SK-N-SH (cell line): ENCODE data around the gene ABHD15. TPM values are rescaled to one million over a fixed set of nuclear protein-coding genes. Genes with fewer than 3 reads are reported as not detected.

Experiments used
- CTCF ChIA-PET: fragments of 300-600, 350-600 bp; formaldehyde crosslinking; extraction: SDS; loops from one replicate; lab custom pipeline; 2021; lab: Yijun Ruan, JAX
- POLR2A ChIA-PET: fragments of 350-600 bp; sonication (Branson Sonifier 250); formaldehyde crosslinking; extraction: SDS; loops from one replicate; lab custom pipeline; 2020; ENCODE audit warnings: antibody characterized with exemption, inconsistent platforms; lab: Yijun Ruan, JAX
- DNase-seq: peaks from one replicate; pipeline ENCODE4 v3.0.0; 2012
- H2AFZ ChIP-seq: fragments of 200-600 bp; sonication (generic); 2 replicates; pipeline ENCODE4 v1.8.1; 2016; ENCODE audit warnings: antibody characterized with exemption, mild to moderate bottlenecking, low read depth
- H3F3A ChIP-seq: fragments of 200-600 bp; sonication (generic); replicated peaks from 2 replicates; pipeline ENCODE3; 2016; ENCODE audit warnings: antibody characterized with exemption, mild to moderate bottlenecking; ENCODE audit not compliant: insufficient read depth
- H3K27ac ChIP-seq, 2 experiments: fragments of 200-500 bp in 1 of 2; fragments of 200-600 bp in 1 of 2; sonication (Bioruptor generic) in 1 of 2; sonication (generic), shearing (Covaris generic) in 1 of 2; 2 replicates each; pipeline versions ENCODE4 v1.5.1 to v1.6.1; 2014 to 2016; ENCODE audit warnings: low read depth in 2 of 2, inconsistent platforms in 1 of 2, low read length in 1 of 2, mild to moderate bottlenecking in 1 of 2, mixed read lengths in 1 of 2
- H3K27me3 ChIP-seq: fragments of 200-600 bp; sonication (generic), shearing (Covaris generic); 2 replicates; pipeline ENCODE4 v1.6.1; 2016; ENCODE audit warnings: mixed run types; ENCODE audit not compliant: insufficient read depth
- H3K36me3 ChIP-seq, 2 experiments: fragments of 200-500 bp in 1 of 2; fragments of 200-600 bp in 1 of 2; sonication (Bioruptor generic) in 1 of 2; sonication (generic) in 1 of 2; replicated peaks in 1 of 2; 2 replicates each; pipeline versions ENCODE3 to v1.5.1; 2014 to 2016; ENCODE audit warnings: low read length in 1 of 2, mild to moderate bottlenecking in 1 of 2; ENCODE audit not compliant: insufficient read depth in 2 of 2, control insufficient read depth in 1 of 2
- H3K4me1 ChIP-seq, 2 experiments: fragments of 200-500 bp in 1 of 2; fragments of 200-600 bp in 1 of 2; sonication (Bioruptor generic) in 1 of 2; sonication (generic), shearing (Covaris generic) in 1 of 2; 2 replicates each; pipeline versions ENCODE4 v1.5.1 to v1.6.1; 2014 to 2016; ENCODE audit warnings: low read depth in 1 of 2, low read length in 1 of 2, mixed run types in 1 of 2; ENCODE audit not compliant: insufficient read depth in 2 of 2, control insufficient read depth in 1 of 2
- H3K4me2 ChIP-seq: fragments of 200-600 bp; sonication (generic), shearing (Covaris generic); 2 replicates; pipeline ENCODE4 v1.6.1; 2017; ENCODE audit warnings: mixed run types
- H3K4me3 ChIP-seq, 2 experiments: fragments of 200-500 bp in 1 of 2; fragments of 200-600 bp in 1 of 2; sonication (Bioruptor generic) in 1 of 2; sonication (generic), shearing (Covaris generic) in 1 of 2; 2 replicates each; pipeline versions ENCODE4 v1.5.1 to v1.8.1; 2014 to 2016; ENCODE audit warnings: low read depth in 2 of 2, inconsistent platforms in 1 of 2, low read length in 1 of 2, mild to moderate bottlenecking in 1 of 2, mixed read lengths in 1 of 2, moderate library complexity in 1 of 2
- H3K79me2 ChIP-seq: fragments of 200-600 bp; sonication (generic); 2 replicates; pipeline ENCODE4 v1.8.1; 2017; ENCODE audit warnings: mild to moderate bottlenecking; ENCODE audit not compliant: insufficient read depth
- H3K9ac ChIP-seq: fragments of 200-600 bp; sonication (generic); 2 replicates; pipeline ENCODE4 v1.6.1; 2017; ENCODE audit warnings: mixed run types
- H3K9me2 ChIP-seq: fragments of 200-600 bp; sonication (generic); 2 replicates; pipeline ENCODE4 v1.6.1; 2017; ENCODE audit warnings: mixed run types
- H3K9me3 ChIP-seq: fragments of 200-600 bp; sonication (generic); 2 replicates; pipeline ENCODE4 v1.6.1; 2017; ENCODE audit warnings: mixed run types, mild to moderate bottlenecking, moderate library complexity
- H4K20me1 ChIP-seq: fragments of 200-600 bp; sonication (generic); 2 replicates; pipeline ENCODE4 v1.6.1; 2017; ENCODE audit warnings: mild to moderate bottlenecking, mixed run types; ENCODE audit not compliant: insufficient read depth
- CHD2 ChIP-seq: fragments of 150-350 bp; IDR thresholded peaks from 2 replicates; pipeline ENCODE4 v1.6.1; 2018; ENCODE audit warnings: low read length; ENCODE audit not compliant: partially characterized antibody
- EZH2phosphoT487 ChIP-seq: fragments of 200-600 bp; sonication (generic); IDR thresholded peaks from 2 replicates; pipeline ENCODE4 v1.6.1; 2017; ENCODE audit warnings: low read depth, mixed run types, mild to moderate bottlenecking, antibody characterized with exemption, moderate library complexity, borderline replicate concordance
- JUND ChIP-seq: IDR thresholded peaks from 2 replicates; pipeline ENCODE4 v1.4.0; 2012
- NRF1 ChIP-seq: IDR thresholded peaks from 2 replicates; pipeline ENCODE4 v1.6.1; 2012; ENCODE audit warnings: low read depth, mild to moderate bottlenecking, low read length
- PBX3 ChIP-seq: IDR thresholded peaks from 2 replicates; pipeline ENCODE4; 2012
- RFX5 ChIP-seq: IDR thresholded peaks from 2 replicates; pipeline ENCODE4 v1.6.1; 2012; ENCODE audit warnings: mild to moderate bottlenecking, improper control_type of control experiment, low read length
- RXRA ChIP-seq: IDR thresholded peaks from 2 replicates; pipeline ENCODE4 v1.4.0; 2012; ENCODE audit warnings: low read depth, mild to moderate bottlenecking, borderline replicate concordance
- TAF1 ChIP-seq: IDR thresholded peaks from 2 replicates; pipeline ENCODE4 v1.6.1; 2012; ENCODE audit warnings: low read depth, mild to moderate bottlenecking, low read length, moderate library complexity, borderline replicate concordance
- TEAD4 ChIP-seq: IDR thresholded peaks from 2 replicates; pipeline ENCODE4 v1.4.0; 2012; ENCODE audit warnings: mild to moderate bottlenecking, borderline replicate concordance; ENCODE audit not compliant: insufficient read depth
- USF1 ChIP-seq: IDR thresholded peaks from 2 replicates; pipeline ENCODE4 v1.4.0; 2012; ENCODE audit warnings: low read depth, borderline replicate concordance
- USF2 ChIP-seq: fragments of 150-350 bp; IDR thresholded peaks from 2 replicates; pipeline ENCODE4 v1.6.1; 2017; ENCODE audit warnings: antibody characterized with exemption, low read length, low read depth, borderline replicate concordance
- YY1 ChIP-seq: IDR thresholded peaks from 2 replicates; pipeline ENCODE4 v1.4.0; 2012; ENCODE audit warnings: low read depth, mild to moderate bottlenecking
- WGBS: methylation state at CpG from one replicate; pipeline ENCODE4 v1.1.6; 2017; ENCODE audit warnings: low lambda C conversion rate; 5-methylcytosine and 5-hydroxymethylcytosine counted together
- polyA plus RNA-seq, 3 experiments: library from polyadenylated mRNA; depleted of rRNA; stranded (reverse); fragments of >200 nt; gene quantifications; 2 replicates each; pipeline ENCODE4 v1.2.3, GENCODE V29; 2012
- TF ChIP-seq, protein P1 (sequence below): IDR thresholded peaks from 2 replicates; pipeline ENCODE4 v1.4.0; 2012; ENCODE audit warnings: low read depth
- TF ChIP-seq, protein P2 (sequence below): fragments of 150-350 bp; IDR thresholded peaks from 2 replicates; pipeline ENCODE4 v1.6.1; 2016; ENCODE audit warnings: mild to moderate bottlenecking, low read depth, low read length
- TF ChIP-seq, protein P3 (sequence below): IDR thresholded peaks from 2 replicates; pipeline ENCODE4 v1.6.1; 2012; ENCODE audit warnings: mild to moderate bottlenecking, low read depth, low read length, moderate library complexity

The ABHD15 gene
- polyA plus RNA-seq, 1 of the 3 experiments (the other 2 are of a cell fraction): 7.0 TPM

DNA sequence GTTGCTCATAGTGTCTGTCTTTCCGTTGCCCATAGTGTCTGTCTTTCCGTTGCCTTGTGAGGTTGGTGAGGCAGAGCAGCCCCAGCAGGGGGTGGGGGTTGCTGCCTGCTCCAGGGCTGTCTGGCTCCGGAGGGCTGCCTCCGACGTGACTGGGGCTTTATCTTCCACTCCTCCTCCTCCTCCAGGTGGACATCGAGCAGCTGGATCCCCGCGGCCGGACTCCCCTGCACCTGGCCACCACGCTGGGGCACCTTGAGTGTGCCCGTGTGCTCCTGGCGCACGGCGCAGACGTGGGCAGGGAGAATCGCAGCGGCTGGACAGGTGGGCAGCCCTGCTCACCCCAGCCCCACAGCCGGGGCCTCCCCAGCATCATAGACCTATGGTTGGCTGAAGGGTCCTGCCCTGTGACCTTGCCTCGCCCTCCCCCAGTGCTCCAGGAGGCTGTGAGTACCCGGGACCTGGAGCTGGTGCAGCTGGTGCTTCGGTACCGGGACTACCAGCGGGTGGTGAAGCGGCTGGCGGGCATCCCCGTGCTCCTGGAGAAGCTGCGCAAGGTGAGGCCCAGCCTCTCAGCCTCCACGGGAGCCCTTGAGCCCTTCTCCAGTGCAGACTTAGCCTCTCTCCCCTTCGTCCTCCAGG is 40.8 kb upstream of the ABHD15 start:
- Histone ChIP-seq H3K9me2 (no peaks in the 10 kb centered on the region), H3K36me3 (peaks cover 0 to 18% of the 10 kb centered on the region in 2 experiments), H3K4me1 (no peaks in the 10 kb centered on the region), H3K4me2 (no peak overlapping the region), H4K20me1 (no peaks in the 10 kb centered on the region), H3F3A (no peaks in the 10 kb centered on the region), H3K27me3 (no peaks in the 10 kb centered on the region), H3K27ac (no peak overlapping the region; a peak in 1 of 4 replicates), H3K79me2 (peaks cover 14% of the 10 kb centered on the region; the same call in 1 of the 2 replicates), H3K9ac (no peak overlapping the region), H3K9me3 (no peaks in the 10 kb centered on the region), H3K4me3 (no peak overlapping the region)
- POLR2A ChIA-PET: no interaction called here
- DNase-seq: peak; percentile 20
- 93% methylated on average over 22 of the region's 29 CpGs for WGBS
- TF ChIP-seq CHD2 (no peak), YY1 (no peak), PBX3 (no peak), USF2 (no peak), TEAD4 (no peak), RFX5 (no peak)
- TF ChIP-seq, protein P1, sequence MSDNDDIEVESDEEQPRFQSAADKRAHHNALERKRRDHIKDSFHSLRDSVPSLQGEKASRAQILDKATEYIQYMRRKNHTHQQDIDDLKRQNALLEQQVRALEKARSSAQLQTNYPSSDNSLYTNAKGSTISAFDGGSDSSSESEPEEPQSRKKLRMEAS: no peak
- TF ChIP-seq, protein P2, sequence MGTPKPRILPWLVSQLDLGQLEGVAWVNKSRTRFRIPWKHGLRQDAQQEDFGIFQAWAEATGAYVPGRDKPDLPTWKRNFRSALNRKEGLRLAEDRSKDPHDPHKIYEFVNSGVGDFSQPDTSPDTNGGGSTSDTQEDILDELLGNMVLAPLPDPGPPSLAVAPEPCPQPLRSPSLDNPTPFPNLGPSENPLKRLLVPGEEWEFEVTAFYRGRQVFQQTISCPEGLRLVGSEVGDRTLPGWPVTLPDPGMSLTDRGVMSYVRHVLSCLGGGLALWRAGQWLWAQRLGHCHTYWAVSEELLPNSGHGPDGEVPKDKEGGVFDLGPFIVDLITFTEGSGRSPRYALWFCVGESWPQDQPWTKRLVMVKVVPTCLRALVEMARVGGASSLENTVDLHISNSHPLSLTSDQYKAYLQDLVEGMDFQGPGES: no peak
- TF ChIP-seq, all 33 proteins: peak for 0
- H2AFZ ChIP-seq: no peak overlapping the region
- CTCF ChIA-PET: interaction anchor here (0.6 to 3.4 kb wide), 7 partner anchors 10 to 497 kb away, joined by 3 to 17 read pairs (median 4); partner anchors contain the start of gene ANKRD13B

DNA sequence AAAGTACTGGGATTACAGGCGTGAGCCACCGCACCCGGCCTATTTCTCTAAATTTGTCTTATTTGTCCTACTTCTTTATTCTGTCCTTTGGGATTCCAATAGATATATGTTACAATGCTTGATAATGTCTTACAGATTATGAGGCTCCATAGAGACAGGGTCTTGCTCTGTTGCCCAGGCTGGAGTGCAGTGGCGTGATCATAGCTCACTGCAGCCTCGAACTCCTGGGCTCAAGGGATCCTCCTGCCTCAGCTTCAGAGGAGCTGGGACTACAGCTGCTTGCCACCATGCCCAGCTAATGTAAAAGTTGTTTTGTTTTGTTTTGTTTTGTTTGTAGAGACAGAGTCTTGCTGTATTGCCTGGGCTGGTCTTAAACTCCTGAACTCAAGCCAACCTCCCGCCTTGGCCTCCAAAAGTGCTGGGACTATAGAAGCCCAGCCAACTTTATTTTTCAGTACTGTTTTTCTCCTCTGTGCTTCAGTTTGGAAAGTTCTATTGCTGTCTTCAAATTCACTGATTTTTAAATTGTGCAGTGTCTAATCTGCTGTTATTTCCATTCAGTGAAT is 36.4 kb upstream of the ABHD15 start:
- POLR2A ChIA-PET: no interaction called here
- Histone ChIP-seq H3K4me2 (no peak overlapping the region), H3K27ac (no peak overlapping the region), H2AFZ (no peak overlapping the region), H3K4me3 (no peak overlapping the region), H3K9ac (no peak overlapping the region), H3K36me3 (peaks cover 0 to under 1% of the 10 kb centered on the region in 2 experiments), H3F3A (no peaks in the 10 kb centered on the region), H3K79me2 (peaks cover 30% of the 10 kb centered on the region; the same call in 1 of the 2 replicates), H3K9me2 (no peaks in the 10 kb centered on the region), H3K4me1 (peaks cover 0 to 5% of the 10 kb centered on the region in 2 experiments; a peak in 1 of 4 replicates), H3K27me3 (no peaks in the 10 kb centered on the region), H3K9me3 (no peaks in the 10 kb centered on the region), H4K20me1 (no peaks in the 10 kb centered on the region; the same call in 1 of the 2 replicates)
- WGBS: 96% methylated on average over 6 of the region's 6 CpGs
- no peak for DNase-seq
- TF ChIP-seq JUND: no peak
- TF ChIP-seq RXRA: no peak
- TF ChIP-seq, protein P3, sequence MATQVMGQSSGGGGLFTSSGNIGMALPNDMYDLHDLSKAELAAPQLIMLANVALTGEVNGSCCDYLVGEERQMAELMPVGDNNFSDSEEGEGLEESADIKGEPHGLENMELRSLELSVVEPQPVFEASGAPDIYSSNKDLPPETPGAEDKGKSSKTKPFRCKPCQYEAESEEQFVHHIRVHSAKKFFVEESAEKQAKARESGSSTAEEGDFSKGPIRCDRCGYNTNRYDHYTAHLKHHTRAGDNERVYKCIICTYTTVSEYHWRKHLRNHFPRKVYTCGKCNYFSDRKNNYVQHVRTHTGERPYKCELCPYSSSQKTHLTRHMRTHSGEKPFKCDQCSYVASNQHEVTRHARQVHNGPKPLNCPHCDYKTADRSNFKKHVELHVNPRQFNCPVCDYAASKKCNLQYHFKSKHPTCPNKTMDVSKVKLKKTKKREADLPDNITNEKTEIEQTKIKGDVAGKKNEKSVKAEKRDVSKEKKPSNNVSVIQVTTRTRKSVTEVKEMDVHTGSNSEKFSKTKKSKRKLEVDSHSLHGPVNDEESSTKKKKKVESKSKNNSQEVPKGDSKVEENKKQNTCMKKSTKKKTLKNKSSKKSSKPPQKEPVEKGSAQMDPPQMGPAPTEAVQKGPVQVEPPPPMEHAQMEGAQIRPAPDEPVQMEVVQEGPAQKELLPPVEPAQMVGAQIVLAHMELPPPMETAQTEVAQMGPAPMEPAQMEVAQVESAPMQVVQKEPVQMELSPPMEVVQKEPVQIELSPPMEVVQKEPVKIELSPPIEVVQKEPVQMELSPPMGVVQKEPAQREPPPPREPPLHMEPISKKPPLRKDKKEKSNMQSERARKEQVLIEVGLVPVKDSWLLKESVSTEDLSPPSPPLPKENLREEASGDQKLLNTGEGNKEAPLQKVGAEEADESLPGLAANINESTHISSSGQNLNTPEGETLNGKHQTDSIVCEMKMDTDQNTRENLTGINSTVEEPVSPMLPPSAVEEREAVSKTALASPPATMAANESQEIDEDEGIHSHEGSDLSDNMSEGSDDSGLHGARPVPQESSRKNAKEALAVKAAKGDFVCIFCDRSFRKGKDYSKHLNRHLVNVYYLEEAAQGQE: no peak
- TF ChIP-seq TAF1: no peak
- TF ChIP-seq USF1: no peak
- no peak for TF ChIP-seq TEAD4
- TF ChIP-seq NRF1: no peak
- TF ChIP-seq EZH2phosphoT487: no peak
- CTCF ChIA-PET: interaction anchor here (1.1 kb wide), 1 partner anchor 18 kb away, joined by 6 read pairs; no protein-coding TSS in a partner anchor
